Measurements from ENCODE around the gene ARHGAP33.

Gene ARHGAP33

GRCh38 chr19:35816846-35817245 lies 41.5 kb downstream of the ARHGAP33 start:
- TF ChIP-seq CTCF (IDR thresholded peaks at IDR 0.05; ENCODE audit: control insufficient read depth, extremely low read depth, insufficient read depth), result no peak
- no peak for DNase-seq (ENCODE audit: low read depth)
- no peak overlapping the region for H3K4me3 ChIP-seq (ENCODE audit: low read depth, low read length)

- no peak overlapping the region for H3K4me3 ChIP-seq (ENCODE audit: low read depth, low read length)
- TF ChIP-seq CTCF (IDR thresholded peaks at IDR 0.05; ENCODE audit: control insufficient read depth, extremely low read depth, insufficient read depth), result no peak
- no peak for DNase-seq (ENCODE audit: low read depth)
These were observed 43.1 kb downstream of the ARHGAP33 start for GRCh38 chr19:35818445-35818844.

DNA sequence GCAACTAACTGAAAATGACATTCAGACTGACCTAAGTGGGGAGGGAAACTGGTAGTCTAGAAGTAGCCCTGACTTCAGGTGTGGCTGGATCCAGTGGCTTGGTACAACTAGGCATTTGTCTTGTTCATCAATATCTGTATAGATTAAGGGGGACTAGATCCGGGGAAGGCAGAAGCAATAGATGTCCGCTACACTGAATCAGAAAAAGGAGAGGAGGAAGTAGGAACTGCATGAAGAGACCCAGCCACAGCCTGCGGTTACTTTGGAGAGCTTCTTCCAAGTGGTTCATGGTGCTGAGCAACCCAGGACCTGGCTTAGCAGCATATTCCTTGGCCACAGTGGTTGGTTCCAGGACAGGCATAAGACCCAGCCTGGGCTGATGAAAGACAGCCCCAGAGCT lies 47.2 kb downstream of the ARHGAP33 start:
- no peak for DNase-seq (ENCODE audit: low read depth)
- no peak for TF ChIP-seq CTCF (IDR thresholded peaks at IDR 0.05; ENCODE audit: control insufficient read depth, extremely low read depth, insufficient read depth)
- no peak overlapping the region for H3K4me3 ChIP-seq (ENCODE audit: low read depth, low read length)

GRCh38 chr19:35824150-35824549 lies 48.8 kb downstream of the ARHGAP33 start:
- DNase-seq (ENCODE audit: low read depth), result no peak
- TF ChIP-seq CTCF (IDR thresholded peaks at IDR 0.05; ENCODE audit: control insufficient read depth, extremely low read depth, insufficient read depth), result no peak
- H3K4me3 ChIP-seq (ENCODE audit: low read depth, low read length), result no peak overlapping the region

- DNase-seq (ENCODE audit: low read depth), result no peak
- no peak for TF ChIP-seq CTCF (IDR thresholded peaks at IDR 0.05; ENCODE audit: control insufficient read depth, extremely low read depth, insufficient read depth)
- H3K4me3 ChIP-seq (ENCODE audit: low read depth, low read length), result no peak overlapping the region
These were observed 53.4 kb downstream of the ARHGAP33 start for GRCh38 chr19:35828692-35829301.

DNA sequence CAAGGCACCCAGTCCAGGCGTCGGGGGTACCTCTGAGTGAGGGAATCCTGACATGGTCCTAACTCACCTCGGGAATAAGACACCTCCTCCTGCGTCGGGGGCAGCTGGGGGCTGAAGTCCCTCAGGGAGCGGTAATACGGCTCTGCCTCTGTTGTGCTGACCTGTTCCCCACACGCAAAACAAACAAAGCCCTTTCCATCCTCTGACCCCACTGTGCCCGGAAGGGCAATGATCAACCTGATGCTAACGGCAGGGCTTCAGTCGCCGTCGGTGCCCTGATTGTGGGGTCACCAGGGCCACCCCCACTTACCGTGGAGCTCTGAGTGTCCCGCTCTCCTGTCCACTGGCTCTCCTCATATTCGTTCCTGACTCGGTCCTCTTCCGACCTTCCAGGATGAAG lies 55.6 kb downstream of the ARHGAP33 start:
- no peak overlapping the region for H3K4me3 ChIP-seq (ENCODE audit: low read depth, low read length)
- TF ChIP-seq CTCF (IDR thresholded peaks at IDR 0.05; ENCODE audit: control insufficient read depth, extremely low read depth, insufficient read depth), result no peak
- no peak for DNase-seq (ENCODE audit: low read depth)

DNA sequence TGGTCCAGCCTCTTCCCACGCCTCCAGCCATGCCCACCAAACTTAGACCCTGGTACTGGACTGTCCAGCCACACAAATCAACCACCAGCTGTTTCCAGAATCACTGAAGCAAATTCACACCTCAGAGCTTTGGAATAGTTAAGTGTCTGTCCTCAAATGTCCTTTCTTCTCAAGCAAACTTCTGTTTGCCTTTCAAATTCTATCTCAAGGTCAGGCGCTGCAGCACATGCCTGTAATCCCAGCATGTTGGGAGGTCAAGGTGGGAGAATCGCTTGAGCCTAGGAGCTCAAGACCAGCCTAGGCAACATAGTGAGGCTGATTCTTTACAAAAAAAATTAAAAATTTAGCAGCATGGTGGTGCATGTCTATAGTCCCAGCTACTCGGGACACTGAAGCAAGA lies 56.7 kb downstream of the ARHGAP33 start:
- no peak for DNase-seq (ENCODE audit: low read depth)
- TF ChIP-seq CTCF (IDR thresholded peaks at IDR 0.05; ENCODE audit: control insufficient read depth, extremely low read depth, insufficient read depth), result no peak
- H3K4me3 ChIP-seq (ENCODE audit: low read depth, low read length), result no peak overlapping the region

All from LNCaP clone FGC (cell line).